HEK293 (cell line): ENCODE measurements around the gene RARS1.

Experiments used
- GLI4 ChIP-seq: fragments of 450-650 bp; formaldehyde crosslinking; IDR thresholded peaks from 2 replicates; pipeline ENCODE4 v1.5.1; 2016; ENCODE audit warnings: missing biosample characterization, missing genetic modification characterization
- GLIS2 ChIP-seq: fragments of 450-650 bp; formaldehyde crosslinking; IDR thresholded peaks from 2 replicates; pipeline ENCODE4 v1.5.1; 2016; ENCODE audit warnings: missing biosample characterization, missing genetic modification characterization
- HOXA7 ChIP-seq: sonication (generic); formaldehyde crosslinking; IDR thresholded peaks from 2 replicates; pipeline ENCODE4 v1.8.1; 2022; ENCODE audit warnings: missing genetic modification reagents, borderline replicate concordance
- KLF7 ChIP-seq: fragments of 450-650 bp; formaldehyde crosslinking; IDR thresholded peaks from 2 replicates; pipeline ENCODE4 v1.5.1; 2016; ENCODE audit warnings: missing biosample characterization, missing genetic modification characterization, borderline replicate concordance
- RBAK ChIP-seq: fragments of 450-650 bp; formaldehyde crosslinking; IDR thresholded peaks from 2 replicates; pipeline ENCODE4 v1.5.1; 2016; ENCODE audit warnings: missing biosample characterization, missing genetic modification characterization
- SCRT1 ChIP-seq: fragments of 450-650 bp; formaldehyde crosslinking; IDR thresholded peaks from 2 replicates; pipeline ENCODE4 v1.5.1; 2016; ENCODE audit warnings: missing biosample characterization, missing genetic modification characterization, borderline replicate concordance
- SP3 ChIP-seq: fragments of 450-650 bp; formaldehyde crosslinking; IDR thresholded peaks from 2 replicates; pipeline ENCODE4 v1.5.1; 2016; ENCODE audit warnings: missing biosample characterization, missing genetic modification characterization
- TCF7L2 ChIP-seq: IDR thresholded peaks from 2 replicates; pipeline ENCODE4 v1.6.1; 2011; ENCODE audit warnings: low read depth, mild to moderate bottlenecking, inconsistent platforms, low read length, moderate library complexity, borderline replicate concordance
- WT1 ChIP-seq: fragments of 450-650 bp; formaldehyde crosslinking; IDR thresholded peaks from 2 replicates; pipeline ENCODE4 v1.5.1; 2016; ENCODE audit warnings: missing biosample characterization, missing genetic modification characterization
- ZNF132 ChIP-seq: fragments of 450-650 bp; formaldehyde crosslinking; IDR thresholded peaks from 2 replicates; pipeline ENCODE4 v1.5.1; 2017; ENCODE audit warnings: missing biosample characterization, missing genetic modification characterization, borderline replicate concordance
- ZNF2 ChIP-seq: fragments of 450-650 bp; formaldehyde crosslinking; IDR thresholded peaks from 2 replicates; pipeline ENCODE4 v1.5.1; 2016; ENCODE audit warnings: missing biosample characterization, missing genetic modification characterization
- ZNF274 ChIP-seq, 2 experiments: fragments of 200-500 bp in 1 of 2; fragments of 450-650 bp in 1 of 2; sonication (Bioruptor generic) in 1 of 2; formaldehyde crosslinking in 1 of 2; IDR thresholded peaks; 2 replicates each; pipeline versions ENCODE4 v1.5.1 to v1.6.1; 2014 to 2016; ENCODE audit warnings: borderline replicate concordance in 1 of 2, inconsistent platforms in 1 of 2, low read length in 1 of 2, missing biosample characterization in 1 of 2, missing genetic modification characterization in 1 of 2
- ZNF354C ChIP-seq: fragments of 450-650 bp; formaldehyde crosslinking; IDR thresholded peaks from 2 replicates; pipeline ENCODE4 v1.5.1; 2016; ENCODE audit warnings: missing biosample characterization, missing genetic modification characterization, low read depth, borderline replicate concordance
- ZNF48 ChIP-seq: fragments of 450-650 bp; formaldehyde crosslinking; IDR thresholded peaks from 2 replicates; pipeline ENCODE4 v1.5.1; 2016; ENCODE audit warnings: missing biosample characterization, missing genetic modification characterization
- ZNF510 ChIP-seq: fragments of 450-650 bp; formaldehyde crosslinking; IDR thresholded peaks from 2 replicates; pipeline ENCODE4 v1.5.1; 2018; ENCODE audit warnings: mild to moderate bottlenecking, missing genetic modification characterization, missing biosample characterization; ENCODE audit not compliant: insufficient replicate concordance
- ZNF521 ChIP-seq: fragments of 450-650 bp; formaldehyde crosslinking; IDR thresholded peaks from 2 replicates; pipeline ENCODE4 v1.5.1; 2017; ENCODE audit warnings: missing biosample characterization, mild to moderate bottlenecking, missing genetic modification characterization
- ZNF530 ChIP-seq: fragments of 450-650 bp; formaldehyde crosslinking; IDR thresholded peaks from 2 replicates; pipeline ENCODE4 v1.5.1; 2016; ENCODE audit warnings: low read depth, missing biosample characterization, missing genetic modification characterization
- TF ChIP-seq, protein P1 (sequence below): fragments of 450-650 bp; formaldehyde crosslinking; conservative IDR thresholded peaks from 2 replicates; pipeline ENCODE4 v1.5.1; 2016; ENCODE audit warnings: low read depth, missing biosample characterization, missing genetic modification characterization
- TF ChIP-seq, protein P2 (sequence below): fragments of 450-650 bp; formaldehyde crosslinking; IDR thresholded peaks from 2 replicates; pipeline ENCODE4; 2016; ENCODE audit warnings: missing biosample characterization, missing genetic modification characterization
- TF ChIP-seq, protein P3 (sequence below): fragments of 450-650 bp; formaldehyde crosslinking; IDR thresholded peaks from 2 replicates; pipeline ENCODE4 v1.5.1; 2016; ENCODE audit warnings: missing biosample characterization, missing genetic modification characterization
- TF ChIP-seq, protein P4 (sequence below): fragments of 450-650 bp; formaldehyde crosslinking; IDR thresholded peaks from 2 replicates; pipeline ENCODE4 v1.5.1; 2016; ENCODE audit warnings: missing biosample characterization, missing genetic modification characterization
- TF ChIP-seq, protein P5 (sequence below): fragments of 450-650 bp; formaldehyde crosslinking; optimal IDR thresholded peaks from 2 replicates; pipeline ENCODE3; 2016; ENCODE audit warnings: missing biosample characterization, mild to moderate bottlenecking, missing genetic modification characterization
- TF ChIP-seq, protein P6 (sequence below): fragments of 450-650 bp; formaldehyde crosslinking; IDR thresholded peaks from 2 replicates; pipeline ENCODE4 v1.5.0; 2017; ENCODE audit warnings: missing biosample characterization, missing genetic modification characterization, borderline replicate concordance
- TF ChIP-seq, protein P7 (sequence below): fragments of 450-650 bp; formaldehyde crosslinking; IDR thresholded peaks from 2 replicates; pipeline ENCODE4 v1.5.1; 2016; ENCODE audit warnings: missing biosample characterization, missing genetic modification characterization

RARS1 gene

DNA sequence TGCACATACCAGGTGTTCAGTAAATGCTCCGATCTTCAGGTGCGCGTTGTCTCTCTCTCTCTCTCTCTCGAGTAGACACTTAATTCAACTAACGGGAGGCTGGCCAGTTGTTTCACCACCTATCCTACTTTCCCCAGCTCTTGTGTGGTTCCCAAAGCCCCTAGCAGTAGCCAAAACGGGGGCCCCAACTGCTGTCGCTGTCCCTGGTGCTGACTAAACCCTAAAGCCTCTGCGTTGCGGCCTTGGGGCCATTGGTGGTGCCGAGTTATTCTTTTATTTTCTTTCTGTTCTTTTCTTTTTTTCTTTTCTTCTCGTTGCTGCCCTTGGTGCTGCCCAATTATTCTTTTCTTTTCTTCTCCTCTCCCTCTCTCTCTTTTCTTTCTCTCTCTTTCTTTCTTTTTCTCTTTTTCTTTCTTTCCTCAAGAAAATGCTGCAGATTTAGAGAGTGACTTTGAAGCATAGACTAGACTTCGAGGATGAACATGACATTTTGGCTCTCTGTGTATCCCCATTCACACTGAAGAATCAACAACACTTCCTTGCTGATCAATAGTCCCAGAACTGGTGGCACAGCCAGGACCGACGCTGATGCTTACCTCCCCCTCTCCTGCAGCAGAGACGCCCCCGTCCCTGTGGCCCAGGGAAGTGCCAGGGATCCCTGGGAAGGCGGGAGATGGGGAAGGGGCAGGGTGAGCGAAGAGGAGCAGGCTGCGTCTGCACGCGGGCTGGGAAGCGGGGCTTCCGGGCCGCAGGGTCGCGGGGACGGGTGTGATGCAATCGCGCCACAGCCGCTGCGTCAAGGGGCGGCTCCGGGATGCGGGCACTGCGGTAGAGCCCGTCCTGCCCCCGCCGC is 42.5 kb downstream of the RARS1 start, which contains the start of gene FBLL1 (continued):
- no peak for TF ChIP-seq SP3 (tag by site-specific recombination)
- TF ChIP-seq ZNF354C (tag by site-specific recombination) = no peak
- no peak for TF ChIP-seq SCRT1 (tag by site-specific recombination)
- no peak for TF ChIP-seq GLIS2
- TF ChIP-seq WT1 (tag by site-specific recombination) = no peak
- no peak for TF ChIP-seq HOXA7 (CRISPR knock-in tag)
- TF ChIP-seq, protein P1, sequence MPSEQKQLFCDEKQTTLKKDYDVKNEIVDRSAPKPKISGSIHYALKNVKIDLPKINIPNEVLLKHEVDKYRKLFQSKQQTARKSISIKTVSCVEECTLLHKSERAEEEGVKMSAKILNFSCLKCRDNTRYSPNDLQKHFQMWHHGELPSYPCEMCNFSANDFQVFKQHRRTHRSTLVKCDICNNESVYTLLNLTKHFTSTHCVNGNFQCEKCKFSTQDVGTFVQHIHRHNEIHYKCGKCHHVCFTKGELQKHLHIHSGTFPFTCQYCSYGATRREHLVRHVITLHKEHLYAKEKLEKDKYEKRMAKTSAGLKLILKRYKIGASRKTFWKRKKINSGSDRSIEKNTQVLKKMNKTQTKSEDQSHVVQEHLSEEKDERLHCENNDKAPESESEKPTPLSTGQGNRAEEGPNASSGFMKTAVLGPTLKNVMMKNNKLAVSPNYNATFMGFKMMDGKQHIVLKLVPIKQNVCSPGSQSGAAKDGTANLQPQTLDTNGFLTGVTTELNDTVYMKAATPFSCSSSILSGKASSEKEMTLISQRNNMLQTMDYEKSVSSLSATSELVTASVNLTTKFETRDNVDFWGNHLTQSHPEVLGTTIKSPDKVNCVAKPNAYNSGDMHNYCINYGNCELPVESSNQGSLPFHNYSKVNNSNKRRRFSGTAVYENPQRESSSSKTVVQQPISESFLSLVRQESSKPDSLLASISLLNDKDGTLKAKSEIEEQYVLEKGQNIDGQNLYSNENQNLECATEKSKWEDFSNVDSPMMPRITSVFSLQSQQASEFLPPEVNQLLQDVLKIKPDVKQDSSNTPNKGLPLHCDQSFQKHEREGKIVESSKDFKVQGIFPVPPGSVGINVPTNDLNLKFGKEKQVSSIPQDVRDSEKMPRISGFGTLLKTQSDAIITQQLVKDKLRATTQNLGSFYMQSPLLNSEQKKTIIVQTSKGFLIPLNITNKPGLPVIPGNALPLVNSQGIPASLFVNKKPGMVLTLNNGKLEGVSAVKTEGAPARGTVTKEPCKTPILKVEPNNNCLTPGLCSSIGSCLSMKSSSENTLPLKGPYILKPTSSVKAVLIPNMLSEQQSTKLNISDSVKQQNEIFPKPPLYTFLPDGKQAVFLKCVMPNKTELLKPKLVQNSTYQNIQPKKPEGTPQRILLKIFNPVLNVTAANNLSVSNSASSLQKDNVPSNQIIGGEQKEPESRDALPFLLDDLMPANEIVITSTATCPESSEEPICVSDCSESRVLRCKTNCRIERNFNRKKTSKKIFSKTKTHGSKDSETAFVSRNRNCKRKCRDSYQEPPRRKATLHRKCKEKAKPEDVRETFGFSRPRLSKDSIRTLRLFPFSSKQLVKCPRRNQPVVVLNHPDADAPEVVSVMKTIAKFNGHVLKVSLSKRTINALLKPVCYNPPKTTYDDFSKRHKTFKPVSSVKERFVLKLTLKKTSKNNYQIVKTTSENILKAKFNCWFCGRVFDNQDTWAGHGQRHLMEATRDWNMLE (tag by site-specific recombination) = peak; percentile 41; the same call in 1 of the 2 replicates
- TF ChIP-seq ZNF530 (tag by site-specific recombination) = no peak
- no peak for TF ChIP-seq RBAK (tag by site-specific recombination)
- TF ChIP-seq, protein P2, sequence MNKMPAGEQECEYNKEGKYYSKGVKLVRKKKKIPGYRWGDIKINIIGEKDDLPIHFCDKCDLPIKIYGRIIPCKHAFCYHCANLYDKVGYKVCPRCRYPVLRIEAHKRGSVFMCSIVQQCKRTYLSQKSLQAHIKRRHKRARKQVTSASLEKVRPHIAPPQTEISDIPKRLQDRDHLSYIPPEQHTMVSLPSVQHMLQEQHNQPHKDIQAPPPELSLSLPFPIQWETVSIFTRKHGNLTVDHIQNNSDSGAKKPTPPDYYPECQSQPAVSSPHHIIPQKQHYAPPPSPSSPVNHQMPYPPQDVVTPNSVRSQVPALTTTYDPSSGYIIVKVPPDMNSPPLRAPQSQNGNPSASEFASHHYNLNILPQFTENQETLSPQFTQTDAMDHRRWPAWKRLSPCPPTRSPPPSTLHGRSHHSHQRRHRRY (tag by site-specific recombination) = no peak
- peak; percentile 55; the same call in 1 of the 2 replicates for TF ChIP-seq ZNF2
- TF ChIP-seq GLI4 (tag by site-specific recombination) = 0 out of 2 replicates have a peak, but pooled peaks have one; percentile 7
- no peak for TF ChIP-seq ZNF48
- no peak for TF ChIP-seq ZNF510 (tag by site-specific recombination)
- TF ChIP-seq, protein P3, sequence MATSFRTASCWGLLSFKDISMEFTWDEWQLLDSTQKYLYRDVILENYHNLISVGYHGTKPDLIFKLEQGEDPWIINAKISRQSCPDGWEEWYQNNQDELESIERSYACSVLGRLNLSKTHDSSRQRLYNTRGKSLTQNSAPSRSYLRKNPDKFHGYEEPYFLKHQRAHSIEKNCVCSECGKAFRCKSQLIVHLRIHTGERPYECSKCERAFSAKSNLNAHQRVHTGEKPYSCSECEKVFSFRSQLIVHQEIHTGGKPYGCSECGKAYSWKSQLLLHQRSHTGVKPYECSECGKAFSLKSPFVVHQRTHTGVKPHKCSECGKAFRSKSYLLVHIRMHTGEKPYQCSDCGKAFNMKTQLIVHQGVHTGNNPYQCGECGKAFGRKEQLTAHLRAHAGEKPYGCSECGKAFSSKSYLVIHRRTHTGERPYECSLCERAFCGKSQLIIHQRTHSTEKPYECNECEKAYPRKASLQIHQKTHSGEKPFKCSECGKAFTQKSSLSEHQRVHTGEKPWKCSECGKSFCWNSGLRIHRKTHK = no peak
- TF ChIP-seq, protein P4, sequence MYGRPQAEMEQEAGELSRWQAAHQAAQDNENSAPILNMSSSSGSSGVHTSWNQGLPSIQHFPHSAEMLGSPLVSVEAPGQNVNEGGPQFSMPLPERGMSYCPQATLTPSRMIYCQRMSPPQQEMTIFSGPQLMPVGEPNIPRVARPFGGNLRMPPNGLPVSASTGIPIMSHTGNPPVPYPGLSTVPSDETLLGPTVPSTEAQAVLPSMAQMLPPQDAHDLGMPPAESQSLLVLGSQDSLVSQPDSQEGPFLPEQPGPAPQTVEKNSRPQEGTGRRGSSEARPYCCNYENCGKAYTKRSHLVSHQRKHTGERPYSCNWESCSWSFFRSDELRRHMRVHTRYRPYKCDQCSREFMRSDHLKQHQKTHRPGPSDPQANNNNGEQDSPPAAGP (tag by site-specific recombination) = no peak
- TF ChIP-seq, protein P5, sequence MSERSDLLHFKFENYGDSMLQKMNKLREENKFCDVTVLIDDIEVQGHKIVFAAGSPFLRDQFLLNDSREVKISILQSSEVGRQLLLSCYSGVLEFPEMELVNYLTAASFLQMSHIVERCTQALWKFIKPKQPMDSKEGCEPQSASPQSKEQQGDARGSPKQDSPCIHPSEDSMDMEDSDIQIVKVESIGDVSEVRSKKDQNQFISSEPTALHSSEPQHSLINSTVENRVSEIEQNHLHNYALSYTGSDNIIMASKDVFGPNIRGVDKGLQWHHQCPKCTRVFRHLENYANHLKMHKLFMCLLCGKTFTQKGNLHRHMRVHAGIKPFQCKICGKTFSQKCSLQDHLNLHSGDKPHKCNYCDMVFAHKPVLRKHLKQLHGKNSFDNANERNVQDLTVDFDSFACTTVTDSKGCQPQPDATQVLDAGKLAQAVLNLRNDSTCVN (tag by site-specific recombination) = peak; percentile 79
- TF ChIP-seq ZNF521 (tag by site-specific recombination) = no peak
- TF ChIP-seq KLF7 (tag by site-specific recombination) = no peak
- TF ChIP-seq, protein P6, sequence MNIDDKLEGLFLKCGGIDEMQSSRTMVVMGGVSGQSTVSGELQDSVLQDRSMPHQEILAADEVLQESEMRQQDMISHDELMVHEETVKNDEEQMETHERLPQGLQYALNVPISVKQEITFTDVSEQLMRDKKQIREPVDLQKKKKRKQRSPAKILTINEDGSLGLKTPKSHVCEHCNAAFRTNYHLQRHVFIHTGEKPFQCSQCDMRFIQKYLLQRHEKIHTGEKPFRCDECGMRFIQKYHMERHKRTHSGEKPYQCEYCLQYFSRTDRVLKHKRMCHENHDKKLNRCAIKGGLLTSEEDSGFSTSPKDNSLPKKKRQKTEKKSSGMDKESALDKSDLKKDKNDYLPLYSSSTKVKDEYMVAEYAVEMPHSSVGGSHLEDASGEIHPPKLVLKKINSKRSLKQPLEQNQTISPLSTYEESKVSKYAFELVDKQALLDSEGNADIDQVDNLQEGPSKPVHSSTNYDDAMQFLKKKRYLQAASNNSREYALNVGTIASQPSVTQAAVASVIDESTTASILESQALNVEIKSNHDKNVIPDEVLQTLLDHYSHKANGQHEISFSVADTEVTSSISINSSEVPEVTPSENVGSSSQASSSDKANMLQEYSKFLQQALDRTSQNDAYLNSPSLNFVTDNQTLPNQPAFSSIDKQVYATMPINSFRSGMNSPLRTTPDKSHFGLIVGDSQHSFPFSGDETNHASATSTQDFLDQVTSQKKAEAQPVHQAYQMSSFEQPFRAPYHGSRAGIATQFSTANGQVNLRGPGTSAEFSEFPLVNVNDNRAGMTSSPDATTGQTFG = no peak
- TF ChIP-seq, protein P7, sequence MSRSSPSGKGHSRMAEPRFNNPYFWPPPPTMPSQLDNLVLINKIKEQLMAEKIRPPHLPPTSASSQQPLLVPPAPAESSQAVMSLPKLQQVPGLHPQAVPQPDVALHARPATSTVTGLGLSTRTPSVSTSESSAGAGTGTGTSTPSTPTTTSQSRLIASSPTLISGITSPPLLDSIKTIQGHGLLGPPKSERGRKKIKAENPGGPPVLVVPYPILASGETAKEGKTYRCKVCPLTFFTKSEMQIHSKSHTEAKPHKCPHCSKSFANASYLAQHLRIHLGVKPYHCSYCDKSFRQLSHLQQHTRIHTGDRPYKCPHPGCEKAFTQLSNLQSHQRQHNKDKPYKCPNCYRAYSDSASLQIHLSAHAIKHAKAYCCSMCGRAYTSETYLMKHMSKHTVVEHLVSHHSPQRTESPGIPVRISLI = no peak
- no peak for TF ChIP-seq ZNF274 (IDR thresholded peaks at IDR 0.05; ENCODE audit: low read length)
- TF ChIP-seq ZNF274 (tag by site-specific recombination; IDR thresholded peaks at IDR 0.05; ENCODE audit: borderline replicate concordance) = no peak
- TF ChIP-seq TCF7L2 = no peak
- TF ChIP-seq ZNF132 (tag by site-specific recombination) = no peak
